GM23248 (cell line): Measurements from ENCODE around the gene CASZ1. TPM values are rescaled to one million over a fixed set of nuclear protein-coding genes. Genes with fewer than 3 reads are reported as not detected.

Experiments used
- DNase-seq: peaks from one replicate; pipeline ENCODE4 v3.0.0-alpha.2; 2015
- H2AFZ ChIP-seq: fragments of 200-600 bp; sonication (generic); 2 replicates; pipeline ENCODE4 v1.6.1; 2016; ENCODE audit warnings: antibody characterized with exemption
- H3F3A ChIP-seq: fragments of 200-600 bp; sonication (generic); 2 replicates; pipeline ENCODE4 v1.6.1; 2016; ENCODE audit warnings: mild to moderate bottlenecking, antibody characterized with exemption, mixed run types; ENCODE audit not compliant: insufficient read depth
- H3K27ac ChIP-seq: fragments of 200-600 bp; sonication (generic); 2 replicates; pipeline ENCODE4 v1.5.1; 2016; ENCODE audit warnings: mild to moderate bottlenecking
- H3K27me3 ChIP-seq: fragments of 200-600 bp; sonication (generic); replicated peaks from 2 replicates; pipeline ENCODE4 v1.6.1; 2016; ENCODE audit warnings: mild to moderate bottlenecking; ENCODE audit not compliant: insufficient read depth
- H3K36me3 ChIP-seq: fragments of 200-600 bp; sonication (generic); 2 replicates; pipeline ENCODE4 v1.6.1; 2016; ENCODE audit warnings: low read depth, mild to moderate bottlenecking
- H3K4me1 ChIP-seq: fragments of 200-600 bp; sonication (generic); 2 replicates; pipeline ENCODE4 v1.6.1; 2016; ENCODE audit warnings: mild to moderate bottlenecking; ENCODE audit not compliant: insufficient read depth
- H3K4me2 ChIP-seq: fragments of 200-600 bp; sonication (generic); one replicate; pipeline ENCODE4 v1.6.1; 2016; ENCODE audit warnings: mild to moderate bottlenecking; ENCODE audit not compliant: unreplicated experiment
- H3K4me3 ChIP-seq: fragments of 200-600 bp; sonication (generic); 2 replicates; pipeline ENCODE4 v1.5.1; 2016; ENCODE audit warnings: mild to moderate bottlenecking
- H3K79me2 ChIP-seq: fragments of 200-600 bp; sonication (generic); 2 replicates; pipeline ENCODE4 v1.6.1; 2016; ENCODE audit warnings: mild to moderate bottlenecking; ENCODE audit not compliant: insufficient read depth
- H3K9ac ChIP-seq: fragments of 200-600 bp; sonication (generic); 2 replicates; pipeline ENCODE4 v1.6.1; 2016; ENCODE audit warnings: mild to moderate bottlenecking
- H3K9me2 ChIP-seq: fragments of 200-600 bp; sonication (generic); 2 replicates; pipeline ENCODE4 v1.6.1; 2016; ENCODE audit warnings: mixed run types, mild to moderate bottlenecking, moderate library complexity; ENCODE audit not compliant: insufficient read depth
- H3K9me3 ChIP-seq: fragments of 200-600 bp; sonication (generic); one replicate; pipeline ENCODE4 v1.6.1; 2017; ENCODE audit warnings: low read depth
- H4K20me1 ChIP-seq: fragments of 200-600 bp; sonication (generic); 2 replicates; pipeline ENCODE4 v1.6.0; 2016; ENCODE audit not compliant: insufficient read depth
- EZH2 ChIP-seq: fragments of 200-600 bp; sonication (generic); IDR thresholded peaks from 2 replicates; pipeline ENCODE4 v1.6.1; 2018; ENCODE audit warnings: antibody characterized with exemption, mild to moderate bottlenecking; ENCODE audit not compliant: insufficient read depth, poor library complexity, severe bottlenecking
- EZH2phosphoT487 ChIP-seq: fragments of 200-600 bp; sonication (generic); IDR thresholded peaks from 2 replicates; pipeline ENCODE4 v1.6.1; 2018; ENCODE audit warnings: antibody characterized with exemption, moderate library complexity, mild to moderate bottlenecking, low read depth; ENCODE audit not compliant: insufficient read depth
- WGBS, 2 experiments: methylation state at CpG; one replicate each; pipeline ENCODE4 v1.1.6; 2015 to 2017; ENCODE audit warnings: low lambda C conversion rate in 2 of 2, low coverage in 1 of 2; ENCODE audit errors: missing lambda C conversion rate in 2 of 2; 5-methylcytosine and 5-hydroxymethylcytosine counted together
- in situ Hi-C: fragments of 300-500 bp; cut with MboI; formaldehyde crosslinking; loops from 2 replicates; pipeline ENCODE4 v1.15.0; 2020
- polyA plus RNA-seq: library from polyadenylated mRNA; unstranded; fragments of >200 nt; fragmentation: Nextera tagmentation; extraction: Ambion mirVana; gene quantifications from 2 replicates; pipeline ENCODE4 v1.2.1, GENCODE V29; 2016
- small RNA-seq: library from RNA; depleted of rRNA; stranded (forward); fragments of <200 nt; gene quantifications from one replicate; pipeline ENCODE3, GENCODE V24; 2014; ENCODE audit warnings: low read depth, low replicate concordance
- total RNA-seq: library from RNA; depleted of rRNA; stranded (reverse); fragments of >200 nt; shearing (Covaris generic); gene quantifications from 2 replicates; pipeline ENCODE4 v1.2.3, GENCODE V29; 2014; rRNA removed

Gene CASZ1
- total and polyA plus RNA-seq, 2 experiments from 2014 or later: 0.11 to 0.54 TPM

DNA sequence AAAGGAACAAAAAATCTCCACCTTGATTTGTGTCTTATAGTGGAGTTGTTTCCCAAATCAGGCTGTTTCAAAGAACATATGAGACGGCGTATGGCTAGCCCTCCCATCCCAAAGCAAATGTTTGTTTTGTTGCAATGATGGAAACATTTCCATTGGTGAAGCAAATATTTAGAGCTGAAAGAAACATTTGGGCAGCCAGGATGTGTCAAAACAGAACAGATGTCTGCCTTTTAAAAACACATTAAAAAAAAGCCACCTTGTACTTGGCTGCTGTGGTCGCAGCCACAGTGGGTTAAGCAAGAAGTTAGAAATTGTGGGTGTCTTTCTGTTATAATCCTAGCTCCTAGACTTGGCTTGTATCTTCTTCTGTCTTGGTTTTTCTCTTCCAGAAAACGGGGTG lies 205.4 kb downstream of the CASZ1 start:
- no peak for DNase-seq
- H4K20me1 ChIP-seq: no peaks in the 10 kb centered on the region
- 73% methylated on average over 4 of the region's 4 CpGs for WGBS, 2 experiments
- peaks cover 4% of the 10 kb centered on the region; the same call in 1 of the 2 replicates for H3K79me2 ChIP-seq
- H2AFZ ChIP-seq: no peak overlapping the region
- no peak for TF ChIP-seq EZH2
- TF ChIP-seq EZH2phosphoT487: no peak
- H3K4me3 ChIP-seq: no peak overlapping the region
- no peak overlapping the region for H3K4me2 ChIP-seq
- no peaks in the 10 kb centered on the region for H3K9me2 ChIP-seq
- no peak overlapping the region for H3K27ac ChIP-seq
- H3K9ac ChIP-seq: no peak overlapping the region
- H3K9me3 ChIP-seq: no peaks in the 10 kb centered on the region
- no peaks in the 10 kb centered on the region for H3K36me3 ChIP-seq
- in situ Hi-C loops: no loop called here
- H3K27me3 ChIP-seq: no peaks in the 10 kb centered on the region
- H3F3A ChIP-seq: no peaks in the 10 kb centered on the region
- no peaks in the 10 kb centered on the region for H3K4me1 ChIP-seq

DNA sequence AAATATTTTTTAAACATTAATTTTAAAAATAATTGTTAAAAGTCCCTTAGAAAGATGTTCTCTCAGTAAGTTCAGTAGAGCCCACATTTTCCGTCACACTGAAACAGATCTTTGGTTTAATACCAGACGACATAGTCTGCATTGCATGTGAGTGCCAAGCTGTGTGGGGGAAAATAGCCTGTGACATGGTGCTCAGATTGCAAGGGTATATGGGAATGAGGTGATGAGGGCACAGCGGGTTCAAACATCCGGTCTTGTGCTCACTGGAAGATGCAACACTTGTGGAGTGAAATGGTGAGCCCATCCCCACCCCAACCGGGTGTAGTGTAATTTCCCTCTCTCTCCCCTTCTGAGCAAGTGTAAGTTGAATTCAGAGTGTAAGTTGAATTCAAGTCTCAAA lies 207.4 kb downstream of the CASZ1 start:
- Histone ChIP-seq H4K20me1 (no peaks in the 10 kb centered on the region), H3K4me1 (no peaks in the 10 kb centered on the region), H3K9me3 (no peaks in the 10 kb centered on the region), H2AFZ (no peak overlapping the region), H3K4me3 (no peak overlapping the region), H3F3A (no peaks in the 10 kb centered on the region), H3K4me2 (no peak overlapping the region), H3K9ac (no peak overlapping the region), H3K9me2 (no peaks in the 10 kb centered on the region), H3K79me2 (peaks cover 4% of the 10 kb centered on the region; the same call in 1 of the 2 replicates), H3K27ac (no peak overlapping the region), H3K27me3 (no peaks in the 10 kb centered on the region), H3K36me3 (no peaks in the 10 kb centered on the region)
- no peak for DNase-seq
- WGBS, 2 experiments: 89 to 90% methylated on average over 5 of the region's 5 CpGs
- in situ Hi-C loops: no loop called here
- TF ChIP-seq EZH2 (no peak), EZH2phosphoT487 (no peak)

DNA sequence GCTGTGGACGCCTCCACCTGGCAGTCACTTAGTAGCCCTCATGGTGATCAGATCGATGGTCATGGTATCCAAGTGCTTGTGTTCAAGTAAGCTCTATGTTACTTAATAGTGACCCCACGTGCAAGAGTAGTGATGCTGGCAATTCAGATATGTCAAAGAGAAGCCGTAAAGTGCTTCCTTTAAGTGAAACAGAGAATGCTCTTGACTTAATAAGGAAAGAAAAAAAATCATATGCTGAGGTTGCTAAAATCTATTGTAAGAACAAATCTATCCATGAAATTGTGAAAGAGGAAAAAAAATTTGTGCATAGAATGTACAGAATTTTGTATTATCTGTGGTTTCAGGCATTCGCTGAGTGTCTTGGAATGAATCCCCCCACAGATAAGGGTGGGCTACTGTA lies 207.8 kb downstream of the CASZ1 start:
- Histone ChIP-seq H3K36me3 (no peaks in the 10 kb centered on the region), H3K27ac (no peak overlapping the region), H3K9me2 (no peaks in the 10 kb centered on the region), H3K9me3 (no peaks in the 10 kb centered on the region), H3K4me2 (no peak overlapping the region), H3K79me2 (peaks cover 4% of the 10 kb centered on the region; the same call in 1 of the 2 replicates), H3K9ac (no peak overlapping the region), H2AFZ (no peak overlapping the region), H4K20me1 (no peaks in the 10 kb centered on the region), H3F3A (no peaks in the 10 kb centered on the region), H3K4me3 (no peak overlapping the region), H3K4me1 (no peaks in the 10 kb centered on the region), H3K27me3 (no peaks in the 10 kb centered on the region)
- DNase-seq: no peak
- 96 to 98% methylated on average over 5 of the region's 5 CpGs for WGBS, 2 experiments
- in situ Hi-C loops: no loop called here
- TF ChIP-seq EZH2: no peak
- TF ChIP-seq EZH2phosphoT487: no peak

Small RNAs within 50 kb of the gene (small RNA-seq; reads per million reads assigned to genes)
- not detected for gene RN7SL614P

Other genes starting within 250 kb of the CASZ1 start
- 36.0 and 50.0 TPM in 2 replicates for gene TARDBP, start 216.0 kb upstream of the CASZ1 start, total RNA-seq
- 128 TPM in 2 replicates for gene TARDBP, start 216.0 kb upstream of the CASZ1 start, polyA plus RNA-seq